Mesenchymal stem cell (in vitro differentiated cells and primary cell): ENCODE results near the gene ZNF212.

Source experiments
- DNase-seq: peaks from one replicate; pipeline ENCODE4 v3.0.0-alpha.2; 2013
- H2AFZ ChIP-seq: one replicate; pipeline ENCODE4 v1.6.1; 2013; ENCODE audit warnings: low read depth, mild to moderate bottlenecking, control low read depth, inconsistent platforms, low read length, moderate library complexity
- H2AK5ac ChIP-seq: 2 replicates; pipeline ENCODE4 v1.6.1; 2013; ENCODE audit warnings: low read length, moderate library complexity, mild to moderate bottlenecking, inconsistent platforms; ENCODE audit not compliant: severe bottlenecking
- H2BK120ac ChIP-seq: one replicate; pipeline ENCODE4 v1.6.1; 2013; ENCODE audit warnings: low read depth, mild to moderate bottlenecking, inconsistent platforms, low read length, moderate library complexity
- H2BK12ac ChIP-seq, 2 experiments: one replicate each; pipeline ENCODE4 v1.6.1; 2013; ENCODE audit warnings: inconsistent platforms in 2 of 2, low read length in 2 of 2, mild to moderate bottlenecking in 2 of 2, moderate library complexity in 2 of 2, control low read depth in 1 of 2
- H2BK15ac ChIP-seq: one replicate; pipeline ENCODE4 v1.6.1; 2013; ENCODE audit warnings: mild to moderate bottlenecking, low read depth, inconsistent platforms; ENCODE audit not compliant: poor library complexity, severe bottlenecking
- H2BK5ac ChIP-seq: 2 replicates; pipeline ENCODE4 v1.6.1; 2013; ENCODE audit warnings: low read depth, mild to moderate bottlenecking, low read length, control low read depth, inconsistent platforms; ENCODE audit not compliant: poor library complexity, severe bottlenecking
- H3K14ac ChIP-seq, 2 experiments: one replicate each; pipeline ENCODE4 v1.6.1; 2013; ENCODE audit warnings: inconsistent platforms in 2 of 2, low read length in 2 of 2, control low read depth in 1 of 2, mild to moderate bottlenecking in 1 of 2, moderate library complexity in 1 of 2
- H3K18ac ChIP-seq, 2 experiments: one replicate each; pipeline ENCODE4 v1.6.1; 2013; ENCODE audit warnings: inconsistent platforms in 2 of 2, low read length in 2 of 2, control low read depth in 1 of 2, low read depth in 1 of 2, mild to moderate bottlenecking in 1 of 2
- H3K23ac ChIP-seq, 2 experiments: one replicate each; pipeline ENCODE4 v1.6.1; 2013; ENCODE audit warnings: inconsistent platforms in 2 of 2, low read length in 2 of 2, mild to moderate bottlenecking in 2 of 2, moderate library complexity in 2 of 2, control low read depth in 1 of 2
- H3K27ac ChIP-seq: 2 replicates; pipeline ENCODE4 v1.5.1; 2013; ENCODE audit warnings: mild to moderate bottlenecking, moderate library complexity, low read length, control low read depth, inconsistent platforms; ENCODE audit not compliant: poor library complexity, severe bottlenecking
- H3K27me3 ChIP-seq, 2 experiments: 2 replicates each; pipeline versions ENCODE4 v1.6.1 to v1.7.0; 2013; ENCODE audit warnings: low read length in 2 of 2, mild to moderate bottlenecking in 2 of 2, moderate library complexity in 2 of 2, control low read depth in 1 of 2, inconsistent platforms in 1 of 2; ENCODE audit not compliant: control insufficient read depth in 1 of 2, insufficient read depth in 1 of 2
- H3K36me3 ChIP-seq, 2 experiments: 2 replicates each; pipeline versions ENCODE4 v1.6.1 to v1.7.0; 2013; ENCODE audit warnings: low read length in 2 of 2, control low read depth in 1 of 2, inconsistent platforms in 1 of 2, low read depth in 1 of 2, mild to moderate bottlenecking in 1 of 2; ENCODE audit not compliant: insufficient read depth in 2 of 2, control insufficient read depth in 1 of 2
- H3K4ac ChIP-seq, 2 experiments: one replicate each; pipeline ENCODE4 v1.6.1; 2013; ENCODE audit warnings: inconsistent platforms in 2 of 2, low read length in 2 of 2, mild to moderate bottlenecking in 2 of 2, moderate library complexity in 2 of 2, control low read depth in 1 of 2, low read depth in 1 of 2
- H3K4me1 ChIP-seq: 2 replicates; pipeline ENCODE4 v1.6.1; 2013; ENCODE audit warnings: low read depth, low read length, control low read depth; ENCODE audit not compliant: control insufficient read depth, insufficient read depth
- H3K4me2 ChIP-seq: 2 replicates; pipeline ENCODE4 v1.6.1; 2013; ENCODE audit warnings: low read length, mild to moderate bottlenecking, inconsistent platforms; ENCODE audit not compliant: poor library complexity, severe bottlenecking
- H3K4me3 ChIP-seq, 2 experiments: 2 replicates each; pipeline versions ENCODE4 v1.5.1 to v1.7.0; 2013; ENCODE audit warnings: low read length in 2 of 2, mild to moderate bottlenecking in 2 of 2, control low read depth in 1 of 2, low read depth in 1 of 2; ENCODE audit not compliant: insufficient read depth in 1 of 2
- H3K79me1 ChIP-seq: replicated peaks from 2 replicates; pipeline ENCODE4 v1.6.1; 2013; ENCODE audit warnings: mild to moderate bottlenecking, control low read depth, low read length, inconsistent platforms; ENCODE audit not compliant: poor library complexity, severe bottlenecking
- H3K9ac ChIP-seq: 2 replicates; pipeline ENCODE4 v1.7.0; 2013; ENCODE audit warnings: mild to moderate bottlenecking, low read length, moderate library complexity
- H3K9me3 ChIP-seq: 2 replicates; pipeline ENCODE4 v1.7.0; 2013; ENCODE audit warnings: mild to moderate bottlenecking, low read length; ENCODE audit not compliant: control insufficient read depth
- H4K8ac ChIP-seq: one replicate; pipeline ENCODE4 v1.6.1; 2013; ENCODE audit warnings: inconsistent platforms, mild to moderate bottlenecking, low read length, moderate library complexity
- H4K91ac ChIP-seq: one replicate; pipeline ENCODE4 v1.6.1; 2013; ENCODE audit warnings: mild to moderate bottlenecking, low read length, inconsistent platforms
- WGBS: methylation state at CpG from one replicate; pipeline ENCODE4 v1.1.7; 2013; ENCODE audit warnings: mixed read lengths; 5-methylcytosine and 5-hydroxymethylcytosine counted together

ZNF212 gene

GRCh38 chr7:149252378-149252777 lies 12.9 kb downstream of the ZNF212 start:
- H3K9me3 ChIP-seq = no peaks in the 10 kb centered on the region
- no peak overlapping the region for H3K27ac ChIP-seq
- no peaks in the 10 kb centered on the region for H3K4me1 ChIP-seq
- WGBS = 100% methylated on average over 2 of the region's 2 CpGs
- H2BK12ac ChIP-seq = no peak overlapping the region
- H3K4ac ChIP-seq = no peak overlapping the region
- H3K79me1 ChIP-seq = peaks cover 27% of the 10 kb centered on the region
- no peak overlapping the region for H2BK5ac ChIP-seq
- H4K8ac ChIP-seq = no peak overlapping the region
- H3K9ac ChIP-seq = no peak overlapping the region
- H3K18ac ChIP-seq = no peak overlapping the region
- H3K27me3 ChIP-seq = no peaks in the 10 kb centered on the region
- H2AK5ac ChIP-seq = no peak overlapping the region
- H2AFZ ChIP-seq = no peak overlapping the region
- no peak overlapping the region for H3K23ac ChIP-seq
- no peak overlapping the region for H4K91ac ChIP-seq
- H2BK15ac ChIP-seq = no peak overlapping the region
- no peak overlapping the region for H2BK120ac ChIP-seq
- no peak overlapping the region for H3K14ac ChIP-seq
- no peak overlapping the region for H3K4me2 ChIP-seq
- H3K36me3 ChIP-seq = peaks cover 45 to 59% of the 10 kb centered on the region in 2 experiments
- DNase-seq = no peak
- no peak overlapping the region for H3K4me3 ChIP-seq

- no peak overlapping the region for H3K23ac ChIP-seq
- H2BK15ac ChIP-seq = no peak overlapping the region
- H2AK5ac ChIP-seq = no peak overlapping the region
- H3K4ac ChIP-seq = no peak overlapping the region
- no peak overlapping the region for H3K4me2 ChIP-seq
- no peak for DNase-seq
- H3K4me1 ChIP-seq = no peaks in the 10 kb centered on the region
- no peaks in the 10 kb centered on the region for H3K27me3 ChIP-seq
- H2BK5ac ChIP-seq = no peak overlapping the region
- H3K27ac ChIP-seq = no peak overlapping the region
- H3K79me1 ChIP-seq = peaks cover 22% of the 10 kb centered on the region
- H3K14ac ChIP-seq = no peak overlapping the region
- no peak overlapping the region for H4K8ac ChIP-seq
- no peak overlapping the region for H3K9ac ChIP-seq
- WGBS = 97% methylated on average over 7 of the region's 7 CpGs
- no peak overlapping the region for H2AFZ ChIP-seq
- no peak overlapping the region for H3K4me3 ChIP-seq
- peaks cover 45 to 59% of the 10 kb centered on the region in 2 experiments for H3K36me3 ChIP-seq
- no peak overlapping the region for H2BK12ac ChIP-seq
- H4K91ac ChIP-seq = no peak overlapping the region
- no peak overlapping the region for H3K18ac ChIP-seq
- H2BK120ac ChIP-seq = no peak overlapping the region
- H3K9me3 ChIP-seq = no peaks in the 10 kb centered on the region
Measured at GRCh38 chr7:149253665-149254064, 14.2 kb downstream of the ZNF212 start.

DNA sequence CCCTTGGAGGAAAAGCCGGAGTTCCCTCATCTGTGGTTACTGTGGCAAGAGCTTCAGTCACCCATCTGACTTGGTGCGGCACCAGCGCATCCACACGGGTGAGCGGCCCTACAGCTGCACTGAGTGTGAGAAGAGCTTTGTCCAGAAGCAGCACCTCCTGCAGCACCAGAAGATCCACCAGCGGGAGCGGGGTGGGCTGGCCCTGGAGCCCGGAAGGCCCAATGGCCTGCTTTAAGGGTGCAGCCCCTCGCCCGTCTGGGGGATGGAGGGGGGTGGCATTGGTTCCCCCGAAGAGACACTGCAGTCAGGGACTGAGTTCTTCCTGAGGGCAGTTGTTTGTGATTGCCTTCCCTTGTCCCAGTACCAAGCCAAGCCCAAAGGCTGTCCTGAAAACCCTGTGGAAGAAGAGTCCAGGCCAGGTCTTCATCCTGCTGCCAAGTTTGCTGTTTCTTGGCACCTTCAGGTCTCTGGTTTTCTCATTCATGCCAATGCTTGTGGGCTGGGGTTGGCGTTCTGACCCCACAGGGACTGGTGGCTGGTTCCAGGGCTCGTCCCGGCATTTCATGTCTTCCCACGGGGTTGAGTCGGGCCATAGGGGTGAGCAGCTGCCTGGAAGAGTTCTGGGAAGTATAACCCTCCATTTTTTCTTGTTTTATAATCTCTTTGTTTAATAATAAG lies 14.9 kb downstream of the ZNF212 start:
- H3K36me3 ChIP-seq = peaks cover 45 to 59% of the 10 kb centered on the region in 2 experiments
- no peak overlapping the region for H3K18ac ChIP-seq
- no peak overlapping the region for H2BK15ac ChIP-seq
- H3K4me1 ChIP-seq = no peaks in the 10 kb centered on the region
- H3K23ac ChIP-seq = no peak overlapping the region
- H2AK5ac ChIP-seq = no peak overlapping the region
- H4K8ac ChIP-seq = no peak overlapping the region
- H3K9me3 ChIP-seq = no peaks in the 10 kb centered on the region
- H3K4ac ChIP-seq = no peak overlapping the region
- H3K27me3 ChIP-seq = no peaks in the 10 kb centered on the region
- no peak overlapping the region for H2BK12ac ChIP-seq
- peaks cover 20% of the 10 kb centered on the region for H3K79me1 ChIP-seq
- H3K4me2 ChIP-seq = no peak overlapping the region
- no peak overlapping the region for H4K91ac ChIP-seq
- no peak for DNase-seq
- 97% methylated on average over 14 of the region's 16 CpGs for WGBS
- no peak overlapping the region for H2BK5ac ChIP-seq
- no peak overlapping the region for H3K27ac ChIP-seq
- H2AFZ ChIP-seq = no peak overlapping the region
- no peak overlapping the region for H3K9ac ChIP-seq
- no peak overlapping the region for H3K14ac ChIP-seq
- H2BK120ac ChIP-seq = no peak overlapping the region
- H3K4me3 ChIP-seq = no peak overlapping the region

DNA sequence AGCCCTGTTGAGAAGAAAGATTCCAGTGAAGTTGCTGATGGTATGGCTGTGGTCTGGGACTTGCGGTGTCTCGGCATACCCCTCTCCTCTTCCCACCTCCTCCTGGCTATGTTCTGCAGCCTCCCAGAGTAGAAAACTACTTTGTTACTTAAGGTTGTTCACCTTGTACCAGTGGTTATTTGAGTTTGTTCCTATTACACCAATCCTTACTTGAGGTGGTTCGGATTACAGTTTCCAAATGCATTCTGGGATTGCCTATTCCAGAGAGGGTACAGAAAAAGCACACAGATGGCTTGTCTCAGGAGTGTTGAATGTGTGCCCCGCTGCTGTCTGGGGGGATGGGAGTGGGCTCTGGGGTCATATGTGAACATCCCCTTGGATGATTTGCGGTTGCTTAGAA lies 15.7 kb downstream of the ZNF212 start:
- no peak overlapping the region for H2BK120ac ChIP-seq
- no peak for DNase-seq
- no peak overlapping the region for H2BK12ac ChIP-seq
- H3K9ac ChIP-seq = no peak overlapping the region
- no peak overlapping the region for H2AK5ac ChIP-seq
- H3K9me3 ChIP-seq = no peaks in the 10 kb centered on the region
- WGBS = 94% methylated on average over 5 of the region's 5 CpGs
- H3K18ac ChIP-seq = no peak overlapping the region
- H3K4me3 ChIP-seq = no peak overlapping the region
- no peak overlapping the region for H3K4me2 ChIP-seq
- H3K4me1 ChIP-seq = no peaks in the 10 kb centered on the region
- H2BK5ac ChIP-seq = no peak overlapping the region
- H3K4ac ChIP-seq = no peak overlapping the region
- H4K8ac ChIP-seq = no peak overlapping the region
- no peak overlapping the region for H3K27ac ChIP-seq
- H3K23ac ChIP-seq = no peak overlapping the region
- no peak overlapping the region for H4K91ac ChIP-seq
- H3K27me3 ChIP-seq = no peaks in the 10 kb centered on the region
- peaks cover 43 to 56% of the 10 kb centered on the region in 2 experiments for H3K36me3 ChIP-seq
- H3K79me1 ChIP-seq = peaks cover 14% of the 10 kb centered on the region
- no peak overlapping the region for H3K14ac ChIP-seq
- H2AFZ ChIP-seq = no peak overlapping the region
- no peak overlapping the region for H2BK15ac ChIP-seq
